Epithelial cell of esophagus (primary cell): Measurements from ENCODE around the gene PRDX4.

Experiments
- DNase-seq: peaks from one replicate; pipeline ENCODE4 v3.0.0; 2010; ENCODE audit warnings: low read depth
- H3K4me3 ChIP-seq: 2 replicates; pipeline ENCODE4 v1.5.1; 2011; ENCODE audit warnings: mild to moderate bottlenecking, low read length, control low read depth
- TF ChIP-seq, protein P1 (sequence below): IDR thresholded peaks from 2 replicates; pipeline ENCODE4 v1.5.1; 2011; ENCODE audit warnings: low read depth, mild to moderate bottlenecking, low read length, control low read depth, inconsistent platforms; ENCODE audit not compliant: insufficient read depth; ENCODE audit errors: missing control alignments

PRDX4 gene

DNA sequence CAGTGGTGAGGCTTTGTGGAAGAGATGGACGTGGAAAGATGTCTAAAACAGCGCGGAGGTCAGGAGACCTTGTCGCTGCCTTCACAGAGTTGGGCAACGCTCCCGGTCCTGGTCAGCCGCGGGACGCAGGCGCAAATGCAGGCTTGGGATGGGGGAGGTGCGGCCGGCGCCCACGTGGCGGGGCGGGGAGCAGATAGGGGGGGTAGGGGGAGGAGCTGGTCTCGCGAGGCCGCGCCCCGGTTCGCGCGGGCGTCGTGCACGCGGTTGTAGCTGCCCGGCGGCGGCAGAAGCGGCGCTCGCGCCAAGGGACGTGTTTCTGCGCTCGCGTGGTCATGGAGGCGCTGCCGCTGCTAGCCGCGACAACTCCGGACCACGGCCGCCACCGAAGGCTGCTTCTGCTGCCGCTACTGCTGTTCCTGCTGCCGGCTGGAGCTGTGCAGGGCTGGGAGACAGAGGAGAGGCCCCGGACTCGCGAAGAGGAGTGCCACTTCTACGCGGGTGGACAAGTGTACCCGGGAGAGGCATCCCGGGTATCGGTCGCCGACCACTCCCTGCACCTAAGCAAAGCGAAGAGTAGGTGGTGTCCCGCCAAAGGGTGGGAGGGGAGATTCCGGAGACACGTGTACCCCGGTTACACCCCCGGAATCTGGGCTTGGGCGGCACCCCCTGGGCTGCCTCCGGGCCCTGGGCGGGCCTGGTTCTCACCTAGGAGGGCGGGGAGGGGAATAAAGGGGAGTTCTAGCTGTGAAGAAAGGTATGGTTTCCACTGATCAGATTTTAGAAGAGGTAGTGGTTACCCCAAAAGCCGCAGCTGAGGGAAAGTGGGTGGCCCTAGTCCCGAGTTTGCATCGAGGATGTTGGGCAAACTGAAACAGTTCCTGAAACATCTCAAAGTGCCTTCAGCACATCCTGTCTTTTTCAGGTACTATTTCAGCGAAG, at the start of gene PRDX4:
Gene PRDX4 (plus strand): TSS at position 255 of the 939 bp plus-strand sequence. CDS start 78 bp downstream, at position 333.
- TF ChIP-seq, protein P1, sequence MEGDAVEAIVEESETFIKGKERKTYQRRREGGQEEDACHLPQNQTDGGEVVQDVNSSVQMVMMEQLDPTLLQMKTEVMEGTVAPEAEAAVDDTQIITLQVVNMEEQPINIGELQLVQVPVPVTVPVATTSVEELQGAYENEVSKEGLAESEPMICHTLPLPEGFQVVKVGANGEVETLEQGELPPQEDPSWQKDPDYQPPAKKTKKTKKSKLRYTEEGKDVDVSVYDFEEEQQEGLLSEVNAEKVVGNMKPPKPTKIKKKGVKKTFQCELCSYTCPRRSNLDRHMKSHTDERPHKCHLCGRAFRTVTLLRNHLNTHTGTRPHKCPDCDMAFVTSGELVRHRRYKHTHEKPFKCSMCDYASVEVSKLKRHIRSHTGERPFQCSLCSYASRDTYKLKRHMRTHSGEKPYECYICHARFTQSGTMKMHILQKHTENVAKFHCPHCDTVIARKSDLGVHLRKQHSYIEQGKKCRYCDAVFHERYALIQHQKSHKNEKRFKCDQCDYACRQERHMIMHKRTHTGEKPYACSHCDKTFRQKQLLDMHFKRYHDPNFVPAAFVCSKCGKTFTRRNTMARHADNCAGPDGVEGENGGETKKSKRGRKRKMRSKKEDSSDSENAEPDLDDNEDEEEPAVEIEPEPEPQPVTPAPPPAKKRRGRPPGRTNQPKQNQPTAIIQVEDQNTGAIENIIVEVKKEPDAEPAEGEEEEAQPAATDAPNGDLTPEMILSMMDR = no peak
- peak; percentile 86 for DNase-seq
- peak within 1 kb of the TSS; percentile 62 for H3K4me3 ChIP-seq

DNA sequence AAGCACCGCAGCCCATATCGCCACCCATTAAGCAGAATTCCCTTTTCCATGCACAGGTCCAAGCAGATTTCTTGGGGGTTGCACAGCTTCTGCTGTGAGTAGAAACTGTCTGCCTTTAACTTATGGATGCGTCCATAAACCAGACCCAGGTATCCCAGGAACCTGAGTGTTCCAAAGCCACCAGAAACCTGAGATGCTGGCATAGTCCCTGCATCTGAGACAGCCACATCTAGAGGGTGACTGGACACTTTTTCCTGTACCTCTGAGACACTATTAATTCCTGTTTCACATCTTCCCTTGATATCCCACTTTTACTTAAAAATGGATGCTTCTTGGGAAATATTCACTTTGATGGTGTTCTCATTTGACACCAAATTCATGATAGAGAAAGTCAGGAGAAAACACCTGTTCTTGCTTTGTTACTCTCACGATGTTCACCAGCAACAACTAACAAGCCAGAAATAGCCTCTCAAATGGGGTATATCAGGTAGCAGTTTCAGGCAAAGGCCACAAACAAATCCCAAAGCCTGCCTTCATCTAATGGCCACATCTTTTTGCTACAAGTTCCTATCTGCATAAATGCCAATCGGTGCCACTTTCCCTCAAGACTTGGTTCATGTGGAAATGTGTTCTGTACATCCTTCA, 45.5 kb upstream of the PRDX4 start:
- H3K4me3 ChIP-seq = no peak overlapping the region
- DNase-seq = no peak
- TF ChIP-seq, protein P1 = no peak

DNA sequence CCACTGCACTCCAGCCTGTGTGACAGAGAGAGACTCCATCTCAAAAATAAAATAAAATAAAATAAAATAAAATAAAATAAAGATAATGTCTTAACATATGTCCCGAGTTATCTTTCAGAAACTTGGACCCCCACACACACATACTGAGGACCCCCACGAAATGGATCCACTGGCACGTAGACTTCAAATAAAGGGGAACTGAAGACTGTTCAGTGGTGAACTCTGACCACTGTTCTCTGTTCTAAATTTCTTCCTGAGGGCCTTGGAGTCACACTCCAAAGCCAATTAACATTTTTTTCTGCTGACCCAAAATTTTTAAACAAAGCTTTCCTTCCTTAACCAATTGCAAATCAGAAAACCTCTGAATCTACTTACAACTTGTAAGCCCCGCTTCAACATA, 43.5 kb upstream of the PRDX4 start:
- H3K4me3 ChIP-seq = no peak overlapping the region
- no peak for DNase-seq
- TF ChIP-seq, protein P1 = no peak

DNA sequence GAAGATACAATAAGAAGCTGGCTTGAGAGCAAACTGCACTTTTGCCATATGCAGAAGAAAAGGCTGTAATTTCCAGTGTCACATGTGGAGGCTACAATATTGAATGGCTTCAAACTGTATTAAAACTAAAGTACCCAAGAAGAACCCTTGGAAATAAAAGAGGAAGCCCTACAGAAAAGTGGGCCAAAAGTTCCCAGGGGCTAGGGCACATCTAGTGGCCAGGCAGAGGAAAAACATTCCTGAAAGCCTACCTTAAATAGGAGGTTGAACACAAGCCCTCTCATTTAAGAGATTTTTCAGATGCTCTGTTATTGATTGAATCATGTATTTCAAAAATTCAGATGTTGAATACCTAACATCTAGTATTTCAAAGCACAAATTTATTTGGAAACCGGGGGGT, 40.6 kb upstream of the PRDX4 start:
- no peak for DNase-seq
- no peak overlapping the region for H3K4me3 ChIP-seq
- TF ChIP-seq, protein P1 = peak; percentile 5

DNA sequence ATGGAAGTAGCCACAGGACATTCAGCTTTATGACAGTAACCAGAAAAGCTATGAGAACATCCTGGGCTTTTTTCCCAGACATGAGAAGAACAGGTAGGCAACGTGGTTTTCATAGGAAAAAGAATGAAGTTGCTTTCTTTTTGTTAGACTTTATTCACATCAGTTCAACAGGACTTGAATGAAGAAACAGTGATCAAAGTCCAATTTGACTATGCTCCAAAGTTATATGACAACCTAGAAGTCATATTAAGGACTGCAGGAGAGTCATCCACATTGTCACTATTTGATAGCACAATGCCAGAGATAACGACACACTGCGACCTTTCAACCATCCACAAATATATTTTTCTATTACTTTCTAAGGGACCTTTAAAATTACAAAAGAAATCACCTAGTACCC, 39.2 kb upstream of the PRDX4 start:
- no peak for DNase-seq
- H3K4me3 ChIP-seq = no peak overlapping the region
- TF ChIP-seq, protein P1 = no peak

DNA sequence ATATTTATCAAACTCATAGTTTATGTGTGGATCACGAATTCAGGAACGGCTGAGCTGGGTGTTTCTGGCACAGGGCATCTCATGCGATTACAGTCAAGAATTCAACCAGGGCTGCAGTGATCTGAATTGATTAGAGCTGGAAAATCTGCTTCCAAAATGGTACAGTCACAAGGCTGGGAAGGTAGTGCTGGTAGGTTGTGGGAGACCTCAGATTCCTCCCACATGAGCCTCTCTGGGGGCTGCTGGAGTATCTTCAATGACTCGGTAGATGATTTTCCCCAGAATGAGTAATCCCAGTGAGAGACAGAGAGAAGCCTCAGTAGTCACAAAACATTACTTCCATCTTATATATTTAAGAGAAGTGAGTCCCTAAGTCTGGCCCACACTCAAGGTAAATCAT, 36.2 kb upstream of the PRDX4 start:
- H3K4me3 ChIP-seq = no peak overlapping the region
- DNase-seq = no peak
- TF ChIP-seq, protein P1 = no peak
